H1 (cell line): Measurements from ENCODE around the gene USH2A. TPM values are rescaled to one million over a fixed set of nuclear protein-coding genes. Genes with fewer than 3 reads are reported as not detected.

ENCODE experiments used
- CTCF ChIA-PET: fragments of 300-600 bp; sonication (Branson Sonifier 250); formaldehyde crosslinking; loops from one replicate; lab custom pipeline; 2021; ENCODE audit not compliant: partially characterized antibody; lab: Charles Lee
- POLR2A ChIA-PET: fragments of 300-600 bp; sonication (Branson Sonifier 250); formaldehyde crosslinking; loops from one replicate; lab custom pipeline; 2021; ENCODE audit warnings: inconsistent platforms; ENCODE audit not compliant: partially characterized antibody; lab: Charles Lee
- DNase-seq, 2 experiments: peaks; one replicate each; pipeline versions ENCODE4 v3.0.0 to v3.0.0-alpha.2; 2010 to 2022; ENCODE audit warnings: low spot score in 2 of 2, low read depth in 1 of 2, mixed read lengths in 1 of 2
- FAIRE-seq: peaks from 2 replicates; lab custom pipeline; 2011; peaks lifted over from hg19 to GRCh38; lab: Jason Lieb, UNC
- H2AFZ ChIP-seq: 2 replicates; pipeline ENCODE4 v1.8.1; 2012; ENCODE audit warnings: low read length, inconsistent platforms
- H2AK5ac ChIP-seq: 2 replicates; pipeline ENCODE4 v1.6.1; 2013; ENCODE audit warnings: low read depth, low read length
- H2BK120ac ChIP-seq: replicated peaks from 2 replicates; pipeline ENCODE3; 2013; ENCODE audit warnings: low read depth, low read length, inconsistent platforms
- H2BK12ac ChIP-seq: 2 replicates; pipeline ENCODE4 v1.6.1; 2013; ENCODE audit warnings: low read depth, low read length
- H2BK15ac ChIP-seq: 2 replicates; pipeline ENCODE4 v1.6.1; 2013; ENCODE audit warnings: low read length
- H2BK20ac ChIP-seq: 2 replicates; pipeline ENCODE4 v1.6.1; 2013; ENCODE audit warnings: low read length
- H2BK5ac ChIP-seq: 2 replicates; pipeline ENCODE4 v1.6.1; 2013; ENCODE audit warnings: low read depth, low read length
- H3K14ac ChIP-seq: 2 replicates; pipeline ENCODE4 v1.6.1; 2013; ENCODE audit warnings: inconsistent platforms; ENCODE audit not compliant: insufficient read length
- H3K18ac ChIP-seq: 2 replicates; pipeline ENCODE4 v1.6.1; 2013; ENCODE audit warnings: low read length; ENCODE audit errors: extremely low read depth
- H3K23ac ChIP-seq: 2 replicates; pipeline ENCODE4 v1.6.1; 2013; ENCODE audit warnings: inconsistent platforms; ENCODE audit not compliant: insufficient read length
- H3K23me2 ChIP-seq: 2 replicates; pipeline ENCODE4 v1.6.1; 2013; ENCODE audit warnings: low read depth, low read length
- H3K27ac ChIP-seq: 2 replicates; pipeline ENCODE4 v1.6.1; 2011; ENCODE audit warnings: low read depth, low read length, inconsistent platforms
- H3K27me3 ChIP-seq, 4 experiments: replicated peaks in 1 of 4; 1 replicate in 1 of 4; 2 replicates in 3 of 4; pipeline versions ENCODE4 v1.6.1 to v1.8.1; 2011 to 2013; ENCODE audit warnings: low read length in 3 of 4, mild to moderate bottlenecking in 3 of 4, inconsistent platforms in 2 of 4, mixed read lengths in 2 of 4, moderate library complexity in 1 of 4; ENCODE audit not compliant: control insufficient read depth in 3 of 4, insufficient read depth in 3 of 4; ENCODE audit errors: extremely low read depth in 1 of 4
- H3K36me3 ChIP-seq, 4 experiments: 2 replicates each; pipeline versions ENCODE4 v1.6.1 to v1.8.1; 2011 to 2013; ENCODE audit warnings: mild to moderate bottlenecking in 4 of 4, low read length in 3 of 4, moderate library complexity in 2 of 4, control low read depth in 1 of 4, inconsistent platforms in 1 of 4; ENCODE audit not compliant: insufficient read depth in 4 of 4, control insufficient read depth in 2 of 4
- H3K4ac ChIP-seq: replicated peaks from 2 replicates; pipeline ENCODE3; 2013; ENCODE audit warnings: low read length, low read depth, mixed read lengths, inconsistent platforms; ENCODE audit not compliant: insufficient read length
- H3K4me1 ChIP-seq, 4 experiments: replicated peaks in 1 of 4; 1 replicate in 1 of 4; 2 replicates in 3 of 4; pipeline versions ENCODE4 v1.6.1 to v1.8.1; 2011 to 2013; ENCODE audit warnings: low read length in 3 of 4, inconsistent platforms in 2 of 4, mixed read lengths in 1 of 4; ENCODE audit not compliant: insufficient read depth in 4 of 4, control insufficient read depth in 3 of 4
- H3K4me2 ChIP-seq, 2 experiments: 2 replicates each; pipeline versions ENCODE4 v1.6.1 to v1.8.1; 2011 to 2013; ENCODE audit warnings: low read depth in 2 of 2, low read length in 2 of 2, control low read depth in 1 of 2, inconsistent platforms in 1 of 2, mild to moderate bottlenecking in 1 of 2; ENCODE audit not compliant: insufficient read depth in 1 of 2
- H3K4me3 ChIP-seq, 4 experiments: fragments of 200-600, 300-600 bp in 1 of 4; sonication (generic), shearing (Covaris generic), sonication (Bioruptor Twin) in 1 of 4; 2 replicates each; pipeline versions ENCODE4 v1.5.1 to v1.8.1; 2011 to 2016; ENCODE audit warnings: low read length in 4 of 4, low read depth in 3 of 4, control low read depth in 2 of 4, inconsistent platforms in 2 of 4, mild to moderate bottlenecking in 2 of 4, mixed read lengths in 1 of 4, moderate library complexity in 1 of 4; ENCODE audit not compliant: insufficient read depth in 2 of 4; ENCODE audit errors: extremely low read depth in 1 of 4
- H3K56ac ChIP-seq: replicated peaks from 2 replicates; pipeline ENCODE3; 2013; ENCODE audit warnings: low read depth, mild to moderate bottlenecking, mixed read lengths, low read length, inconsistent platforms; ENCODE audit not compliant: insufficient read length
- H3K79me1 ChIP-seq: 2 replicates; pipeline ENCODE4 v1.6.1; 2013; ENCODE audit warnings: low read depth, low read length, control low read depth
- H3K79me2 ChIP-seq, 2 experiments: 2 replicates each; pipeline versions ENCODE4 v1.6.1 to v1.8.1; 2012 to 2013; ENCODE audit warnings: low read length in 2 of 2, mild to moderate bottlenecking in 2 of 2, inconsistent platforms in 1 of 2; ENCODE audit not compliant: insufficient read depth in 2 of 2, control insufficient read depth in 1 of 2
- H3K9ac ChIP-seq, 4 experiments: replicated peaks in 1 of 4; 1 replicate in 1 of 4; 2 replicates in 3 of 4; pipeline versions ENCODE4 v1.6.1 to v1.8.1; 2011 to 2013; ENCODE audit warnings: low read depth in 3 of 4, low read length in 3 of 4, control low read depth in 2 of 4, mild to moderate bottlenecking in 2 of 4, moderate library complexity in 2 of 4, inconsistent platforms in 1 of 4; ENCODE audit errors: extremely low read depth in 1 of 4
- H3K9me3 ChIP-seq, 2 experiments: 2 replicates each; pipeline versions ENCODE4 v1.6.1 to v1.8.1; 2012 to 2013; ENCODE audit warnings: mild to moderate bottlenecking in 2 of 2, moderate library complexity in 2 of 2, control low read depth in 1 of 2, inconsistent platforms in 1 of 2, low read depth in 1 of 2, low read length in 1 of 2, mixed read lengths in 1 of 2; ENCODE audit not compliant: insufficient read depth in 2 of 2
- H4K20me1 ChIP-seq, 2 experiments: replicated peaks in 1 of 2; 2 replicates each; pipeline versions ENCODE3 to v1.8.1; 2011 to 2013; ENCODE audit warnings: inconsistent platforms in 2 of 2, low read length in 2 of 2, mild to moderate bottlenecking in 1 of 2; ENCODE audit not compliant: insufficient read depth in 2 of 2, control insufficient read depth in 1 of 2
- H4K5ac ChIP-seq: 2 replicates; pipeline ENCODE4 v1.6.1; 2013; ENCODE audit warnings: low read length, low read depth, mixed read lengths, inconsistent platforms; ENCODE audit not compliant: insufficient read length
- H4K8ac ChIP-seq: 2 replicates; pipeline ENCODE4 v1.8.0; 2013; ENCODE audit warnings: mild to moderate bottlenecking, moderate library complexity, low read length, inconsistent platforms; ENCODE audit not compliant: insufficient read depth; ENCODE audit errors: extremely low read depth
- H4K91ac ChIP-seq: replicated peaks from 2 replicates; pipeline ENCODE3; 2013; ENCODE audit warnings: low read length, mixed read lengths, inconsistent platforms; ENCODE audit not compliant: insufficient read length
- ATF3 ChIP-seq: IDR thresholded peaks from 2 replicates; pipeline ENCODE4 v1.6.1; 2011; ENCODE audit warnings: low read depth, mild to moderate bottlenecking, low read length; ENCODE audit not compliant: insufficient read depth
- BCL11A ChIP-seq, 2 experiments: IDR thresholded peaks; one replicate each; pipeline ENCODE4 v1.6.1; 2011; ENCODE audit warnings: low read depth in 2 of 2, low read length in 2 of 2, mild to moderate bottlenecking in 2 of 2
- BRCA1 ChIP-seq: IDR thresholded peaks from 2 replicates; pipeline ENCODE4 v1.6.1; 2012; ENCODE audit warnings: low read depth, low read length, improper control_type of control experiment
- CBX8 ChIP-seq: fragments of 300-800, 300-1000 bp; sonication (generic); IDR thresholded peaks from 2 replicates; pipeline ENCODE4 v1.7.1; 2016; ENCODE audit warnings: low read depth, low read length, borderline replicate concordance
- CTBP2 ChIP-seq: IDR thresholded peaks from 2 replicates; pipeline ENCODE4 v1.7.0; 2011; ENCODE audit warnings: borderline replicate concordance, mild to moderate bottlenecking, moderate library complexity, mixed read lengths, low read length; ENCODE audit not compliant: insufficient read depth, insufficient read length
- E2F6 ChIP-seq: IDR thresholded peaks from 2 replicates; pipeline ENCODE4 v1.6.1; 2012; ENCODE audit warnings: inconsistent platforms
- EGR1 ChIP-seq: IDR thresholded peaks from 2 replicates; pipeline ENCODE4 v1.6.1; 2011; ENCODE audit warnings: low read depth, low read length, borderline replicate concordance
- GTF2F1 ChIP-seq: IDR thresholded peaks from 2 replicates; pipeline ENCODE4 v1.6.1; 2012; ENCODE audit warnings: low read depth, low read length, improper control_type of control experiment, borderline replicate concordance
- JUN ChIP-seq: IDR thresholded peaks from 2 replicates; pipeline ENCODE4 v1.6.1; 2011; ENCODE audit warnings: low read depth, mild to moderate bottlenecking, improper control_type of control experiment, low read length
- KDM5A ChIP-seq: fragments of 200-600 bp; IDR thresholded peaks from 2 replicates; pipeline ENCODE4 v1.7.1; 2012; ENCODE audit warnings: mild to moderate bottlenecking, low read length, inconsistent platforms, mixed read lengths
- NANOG ChIP-seq: IDR thresholded peaks from 2 replicates; pipeline ENCODE4 v1.6.1; 2011; ENCODE audit warnings: low read length, low read depth, mild to moderate bottlenecking, inconsistent platforms; ENCODE audit not compliant: insufficient read depth, poor library complexity, severe bottlenecking
- POLR2AphosphoS5 ChIP-seq: IDR thresholded peaks from 2 replicates; pipeline ENCODE4 v1.6.1; 2011; ENCODE audit warnings: low read depth, low read length
- SRF ChIP-seq: IDR thresholded peaks from 2 replicates; pipeline ENCODE4 v1.6.1; 2011; ENCODE audit warnings: mild to moderate bottlenecking, low read depth, low read length, moderate library complexity
- SUZ12 ChIP-seq: fragments of 200-600 bp; sonication (generic); IDR thresholded peaks from 2 replicates; pipeline ENCODE4 v1.6.1; 2012; ENCODE audit warnings: mild to moderate bottlenecking, inconsistent platforms, low read length, moderate library complexity, mixed read lengths
- WGBS, 2 experiments: shearing (Covaris generic) in 1 of 2; methylation state at CpG; one replicate each; pipeline versions ENCODE4 v1.1.6 to v1.1.7; 2013 to 2015; ENCODE audit warnings: low lambda C conversion rate in 2 of 2, mixed read lengths in 2 of 2, inconsistent platforms in 1 of 2, low coverage in 1 of 2, missing lambda C conversion rate in 1 of 2; ENCODE audit not compliant: insufficient replicate concordance in 2 of 2, insufficient coverage in 1 of 2, insufficient read length in 1 of 2; ENCODE audit errors: extremely low coverage in 1 of 2, missing lambda C conversion rate in 1 of 2; 5-methylcytosine and 5-hydroxymethylcytosine counted together
- polyA plus RNA-seq, 7 experiments: library from polyadenylated mRNA; depleted of rRNA in 3 of 7; stranded (reverse) in 5 of 7; unstranded in 2 of 7; fragments of >200 nt in 5 of 7; fragments of 200-250 nt in 2 of 7; gene quantifications; 1 replicate in 5 of 7; 2 replicates in 1 of 7; 4 replicates in 1 of 7; pipeline versions ENCODE4 v1.2.1 to v1.2.3, GENCODE V29; 2011 to 2013; ENCODE audit warnings: missing spikeins in 2 of 7, mixed read lengths in 2 of 7
- total RNA-seq: library from RNA; stranded (reverse); fragmentation: NEBNext Ultra II Directional; extraction: Animal tissue kit (Norgen Biotek cat#: 25700); gene quantifications from 2 replicates; pipeline ENCODE4 v1.2.1, GENCODE V29; 2021

The USH2A gene
- total and polyA plus RNA-seq, 2 of the 8 experiments (the other 6 are each of a cell fraction or from before 2014, with no cell fraction given): 0.02 to 0.17 TPM

- Histone ChIP-seq H4K91ac (no peak overlapping the region), H3K79me2 (no peaks in the 10 kb centered on the region), H3K9ac (no peak overlapping the region), H3K4me1 (no peaks in the 10 kb centered on the region), H3K27me3 (no peaks in the 10 kb centered on the region), H3K14ac (no peak overlapping the region), H3K18ac (no peak overlapping the region), H2BK120ac (no peak overlapping the region), H3K4ac (no peak overlapping the region), H2BK15ac (no peak overlapping the region), H3K4me2 (no peak overlapping the region), H2BK12ac (no peak overlapping the region), H4K20me1 (no peaks in the 10 kb centered on the region), H3K27ac (no peak overlapping the region), H3K79me1 (no peaks in the 10 kb centered on the region), H2AK5ac (no peak overlapping the region), H3K9me3 (no peaks in the 10 kb centered on the region), H4K5ac (no peak overlapping the region), H2BK20ac (no peak overlapping the region), H4K8ac (no peak overlapping the region), H3K23ac (no peak overlapping the region), H3K23me2 (no peaks in the 10 kb centered on the region), H3K36me3 (no peaks in the 10 kb centered on the region), H3K56ac (no peak overlapping the region), H2AFZ (no peak overlapping the region), H3K4me3 (no peak overlapping the region), H2BK5ac (no peak overlapping the region)
- FAIRE-seq: no peak
- DNase-seq: no peak
- CTCF ChIA-PET: no interaction called here
- POLR2A ChIA-PET: interaction anchor here (0.7 kb wide), 1 partner anchor 1207 kb away, joined by 3 read pairs; no protein-coding TSS in a partner anchor
- WGBS, 2 experiments: 93% methylated on average over 3 of the region's 3 CpGs; no CpG with 5 or more reads in 1 of the 2 experiments
- TF ChIP-seq SRF (no peak), POLR2AphosphoS5 (no peak), E2F6 (no peak), ATF3 (no peak), CTBP2 (no peak), JUN (no peak), BCL11A (IDR thresholded peaks at IDR 0.05; ENCODE audit: low read depth in 2 of 2, low read length in 2 of 2) (no peak), KDM5A (no peak), EGR1 (no peak), CBX8 (no peak), BRCA1 (no peak), NANOG (no peak), GTF2F1 (no peak), SUZ12 (no peak)
Observed at GRCh38 chr1:216450227-216450626, 27.0 kb upstream of the USH2A start.
